Measurements from ENCODE around the gene IL1RAPL1. TPM values are rescaled to one million over a fixed set of nuclear protein-coding genes. Genes with fewer than 3 reads are reported as not detected.

Gene IL1RAPL1
- polyA plus RNA-seq, 1 of the 3 experiments (the other 2 are of a cell fraction): 2.8 TPM

- H3K27ac ChIP-seq (ENCODE audit: low read depth in 2 of 2, low read length in 1 of 2): no peak overlapping the region
- peak overlapping the region; percentile 16 to 54; a peak in 2 of 4 replicates for H3K4me3 ChIP-seq (ENCODE audit: low read depth in 2 of 2, low read length in 1 of 2)
- TF ChIP-seq JUND (IDR thresholded peaks at IDR 0.05) (no peak), EZH2phosphoT487 (IDR thresholded peaks at IDR 0.05; ENCODE audit: borderline replicate concordance, low read depth) (no peak), FOSL2 (IDR thresholded peaks at IDR 0.05; ENCODE audit: borderline replicate concordance, low read depth) (no peak), CTCF (IDR thresholded peaks at IDR 0.05) (peak; percentile 76), SMC3 (IDR thresholded peaks at IDR 0.05; ENCODE audit: low read depth, low read length) (peak; percentile 40; the same call in 1 of the 2 replicates), RAD21 (IDR thresholded peaks at IDR 0.05; ENCODE audit: low read length) (peak; percentile 55), TAF1 (IDR thresholded peaks at IDR 0.05; ENCODE audit: borderline replicate concordance, low read depth, low read length) (no peak), RCOR1 (IDR thresholded peaks at IDR 0.05; ENCODE audit: low read length) (no peak), YY1 (IDR thresholded peaks at IDR 0.05; ENCODE audit: low read depth) (peak; percentile 51; the same call in 1 of the 2 replicates)
- H3K4me2 ChIP-seq: peak overlapping the region; percentile 63
- no peaks in the 10 kb centered on the region for H3K79me2 ChIP-seq (ENCODE audit: insufficient read depth)
- 17% methylated on average over 10 of the region's 10 CpGs for WGBS (ENCODE audit: low lambda C conversion rate)
- ChIA-PET POLR2A (no interaction called here), CTCF (interaction anchor here (0.6 to 1.8 kb wide), 10 partner anchors 10 to 78 kb away, joined by 3 to 6 read pairs (median 4); no protein-coding TSS in a partner anchor)
- H3K9ac ChIP-seq: no peak overlapping the region
- no peaks in the 10 kb centered on the region for H3K9me3 ChIP-seq
- H3K27me3 ChIP-seq (ENCODE audit: insufficient read depth): no peaks in the 10 kb centered on the region
- no peaks in the 10 kb centered on the region for H4K20me1 ChIP-seq (ENCODE audit: insufficient read depth)
- no peaks in the 10 kb centered on the region; a peak in 1 of 4 replicates for H3K4me1 ChIP-seq (ENCODE audit: control insufficient read depth in 1 of 2, insufficient read depth in 2 of 2, low read depth in 1 of 2, low read length in 1 of 2)
- peak overlapping the region; percentile 78; the same call in 1 of the 2 replicates for H2AFZ ChIP-seq (ENCODE audit: low read depth)
- no peaks in the 10 kb centered on the region for H3K36me3 ChIP-seq (replicated peaks in 1 of 2; ENCODE audit: control insufficient read depth in 1 of 2, insufficient read depth in 2 of 2, low read length in 1 of 2)
- H3K9me2 ChIP-seq: no peaks in the 10 kb centered on the region
- H3F3A ChIP-seq (replicated peaks; ENCODE audit: insufficient read depth): no peaks in the 10 kb centered on the region
- peak; percentile 56 for DNase-seq
Measured at GRCh38 chrX:29478336-29479069, 891.3 kb downstream of the IL1RAPL1 start.

GRCh38 chrX:29487214-29487613 is 900.0 kb downstream of the IL1RAPL1 start:
- H3K9me2 ChIP-seq: no peaks in the 10 kb centered on the region
- H3K9me3 ChIP-seq: no peaks in the 10 kb centered on the region
- no peak overlapping the region for H3K9ac ChIP-seq
- WGBS (ENCODE audit: low lambda C conversion rate): 34% methylated on average over 2 of the region's 2 CpGs
- H3K79me2 ChIP-seq (ENCODE audit: insufficient read depth): no peaks in the 10 kb centered on the region
- no peaks in the 10 kb centered on the region for H3F3A ChIP-seq (replicated peaks; ENCODE audit: insufficient read depth)
- H3K27me3 ChIP-seq (ENCODE audit: insufficient read depth): no peaks in the 10 kb centered on the region
- TF ChIP-seq RXRA (IDR thresholded peaks at IDR 0.05; ENCODE audit: borderline replicate concordance, low read depth): no peak
- no peak for TF ChIP-seq EZH2phosphoT487 (IDR thresholded peaks at IDR 0.05; ENCODE audit: borderline replicate concordance, low read depth)
- TF ChIP-seq RCOR1 (IDR thresholded peaks at IDR 0.05; ENCODE audit: low read length): no peak
- TF ChIP-seq MAX (IDR thresholded peaks at IDR 0.05; ENCODE audit: low read depth): no peak
- no peak overlapping the region for H3K4me3 ChIP-seq (ENCODE audit: low read depth in 2 of 2, low read length in 1 of 2)
- peaks cover 0 to 3% of the 10 kb centered on the region in 2 experiments; a peak in 1 of 4 replicates for H3K4me1 ChIP-seq (ENCODE audit: control insufficient read depth in 1 of 2, insufficient read depth in 2 of 2, low read depth in 1 of 2, low read length in 1 of 2)
- POLR2A ChIA-PET: no interaction called here
- H3K36me3 ChIP-seq (replicated peaks in 1 of 2; ENCODE audit: control insufficient read depth in 1 of 2, insufficient read depth in 2 of 2, low read length in 1 of 2): no peaks in the 10 kb centered on the region
- no peaks in the 10 kb centered on the region for H4K20me1 ChIP-seq (ENCODE audit: insufficient read depth)
- H2AFZ ChIP-seq (ENCODE audit: low read depth): no peak overlapping the region
- no peak for DNase-seq
- CTCF ChIA-PET: no interaction called here
- no peak overlapping the region for H3K4me2 ChIP-seq
- H3K27ac ChIP-seq (ENCODE audit: low read depth in 2 of 2, low read length in 1 of 2): no peak overlapping the region

All from SK-N-SH (cell line).